ENCODE measurements around the gene BNC1.

The BNC1 gene

DNA sequence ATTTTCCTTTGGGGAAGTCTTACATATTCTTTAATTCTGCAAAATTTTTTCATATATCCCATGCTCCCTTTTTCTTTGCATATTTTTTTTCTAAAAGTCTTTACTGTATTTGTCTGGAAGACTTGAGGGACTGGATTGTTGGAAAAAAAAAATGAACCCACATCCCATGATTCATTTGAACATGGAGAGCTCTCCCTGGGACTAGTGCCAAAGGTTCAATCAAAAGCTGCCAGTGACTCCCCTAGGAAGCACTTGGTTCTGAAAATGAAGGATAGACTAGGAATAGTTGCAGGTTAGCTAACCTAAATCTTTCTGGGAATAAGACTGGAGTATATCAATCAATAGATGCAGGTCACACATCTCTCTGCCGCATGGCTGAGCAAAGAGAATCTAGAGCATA is 16.4 kb upstream of the BNC1 start:
- H3K4me3 ChIP-seq (replicated peaks; ENCODE audit: low read depth, low read length), result no peak overlapping the region
- TF ChIP-seq, protein P1, sequence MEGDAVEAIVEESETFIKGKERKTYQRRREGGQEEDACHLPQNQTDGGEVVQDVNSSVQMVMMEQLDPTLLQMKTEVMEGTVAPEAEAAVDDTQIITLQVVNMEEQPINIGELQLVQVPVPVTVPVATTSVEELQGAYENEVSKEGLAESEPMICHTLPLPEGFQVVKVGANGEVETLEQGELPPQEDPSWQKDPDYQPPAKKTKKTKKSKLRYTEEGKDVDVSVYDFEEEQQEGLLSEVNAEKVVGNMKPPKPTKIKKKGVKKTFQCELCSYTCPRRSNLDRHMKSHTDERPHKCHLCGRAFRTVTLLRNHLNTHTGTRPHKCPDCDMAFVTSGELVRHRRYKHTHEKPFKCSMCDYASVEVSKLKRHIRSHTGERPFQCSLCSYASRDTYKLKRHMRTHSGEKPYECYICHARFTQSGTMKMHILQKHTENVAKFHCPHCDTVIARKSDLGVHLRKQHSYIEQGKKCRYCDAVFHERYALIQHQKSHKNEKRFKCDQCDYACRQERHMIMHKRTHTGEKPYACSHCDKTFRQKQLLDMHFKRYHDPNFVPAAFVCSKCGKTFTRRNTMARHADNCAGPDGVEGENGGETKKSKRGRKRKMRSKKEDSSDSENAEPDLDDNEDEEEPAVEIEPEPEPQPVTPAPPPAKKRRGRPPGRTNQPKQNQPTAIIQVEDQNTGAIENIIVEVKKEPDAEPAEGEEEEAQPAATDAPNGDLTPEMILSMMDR (IDR thresholded peaks at IDR 0.05; ENCODE audit: low read length, missing control alignments), result no peak
- DNase-seq (ENCODE audit: low read depth), result peak; percentile 60

DNA sequence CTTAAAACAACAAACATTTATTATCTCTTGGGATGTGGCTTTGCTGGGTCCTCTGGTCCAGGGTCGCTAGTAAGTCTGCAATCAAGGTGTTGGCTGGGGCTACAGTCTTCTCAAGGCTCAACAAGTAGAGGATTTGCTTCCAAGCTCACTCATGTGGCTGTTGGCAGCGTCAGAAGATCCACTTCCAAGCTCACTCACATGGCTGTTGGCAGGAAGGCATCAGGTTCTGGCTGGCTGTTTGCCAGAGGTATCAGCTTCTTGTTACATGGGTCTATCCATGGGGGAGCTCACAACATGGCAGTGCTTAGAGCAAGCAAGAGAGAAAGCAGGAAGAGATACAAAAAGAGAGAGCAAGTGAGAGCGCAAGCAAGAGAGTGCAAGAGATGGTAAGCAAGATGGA is 15.0 kb upstream of the BNC1 start:
- DNase-seq (ENCODE audit: low read depth), result no peak
- no peak overlapping the region for H3K4me3 ChIP-seq (replicated peaks; ENCODE audit: low read depth, low read length)
- TF ChIP-seq, protein P1 (IDR thresholded peaks at IDR 0.05; ENCODE audit: low read length, missing control alignments), result no peak

DNA sequence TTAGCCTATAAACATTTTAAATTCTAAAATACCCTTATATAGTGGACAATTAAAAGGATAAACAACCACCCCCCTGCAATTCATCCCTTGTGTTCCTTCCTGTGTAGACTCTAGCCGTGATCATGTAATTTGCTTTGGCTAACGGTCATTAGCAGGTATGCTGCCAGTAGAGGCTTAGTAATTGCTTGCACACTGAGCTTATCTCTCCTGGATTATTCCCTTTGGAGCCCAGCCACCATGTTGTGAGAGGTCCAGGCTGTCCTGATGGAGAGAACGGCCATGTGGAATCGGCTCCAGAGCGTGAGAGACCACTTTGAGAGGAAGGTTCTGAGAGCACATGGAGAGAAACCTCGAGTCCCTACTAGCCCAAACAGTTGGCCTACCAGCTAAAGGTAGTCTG is 11.0 kb upstream of the BNC1 start:
- H3K4me3 ChIP-seq (replicated peaks; ENCODE audit: low read depth, low read length), result no peak overlapping the region
- DNase-seq (ENCODE audit: low read depth), result no peak
- TF ChIP-seq, protein P1 (IDR thresholded peaks at IDR 0.05; ENCODE audit: low read length, missing control alignments), result no peak

DNA sequence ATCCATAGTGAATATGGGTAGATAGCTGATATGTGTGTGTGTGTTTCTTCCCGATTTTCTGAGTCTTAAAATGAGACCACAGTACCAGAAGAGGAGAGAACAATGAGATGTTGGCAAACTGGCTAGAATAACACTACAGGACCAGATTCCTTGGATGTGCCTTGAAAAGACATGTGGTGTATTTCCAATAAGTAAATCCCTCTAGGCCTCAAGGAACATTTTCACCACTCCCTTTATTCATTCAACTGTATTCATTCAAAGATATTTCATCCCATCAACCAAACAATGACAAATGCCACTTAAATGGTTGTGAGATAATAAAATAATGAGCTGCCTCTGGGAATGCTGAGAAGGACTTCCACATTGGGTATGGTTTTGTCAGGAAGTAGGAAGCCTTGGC is 8.7 kb upstream of the BNC1 start:
- DNase-seq (ENCODE audit: low read depth), result no peak
- TF ChIP-seq, protein P1 (IDR thresholded peaks at IDR 0.05; ENCODE audit: low read length, missing control alignments), result no peak
- H3K4me3 ChIP-seq (replicated peaks; ENCODE audit: low read depth, low read length), result no peak overlapping the region

DNA sequence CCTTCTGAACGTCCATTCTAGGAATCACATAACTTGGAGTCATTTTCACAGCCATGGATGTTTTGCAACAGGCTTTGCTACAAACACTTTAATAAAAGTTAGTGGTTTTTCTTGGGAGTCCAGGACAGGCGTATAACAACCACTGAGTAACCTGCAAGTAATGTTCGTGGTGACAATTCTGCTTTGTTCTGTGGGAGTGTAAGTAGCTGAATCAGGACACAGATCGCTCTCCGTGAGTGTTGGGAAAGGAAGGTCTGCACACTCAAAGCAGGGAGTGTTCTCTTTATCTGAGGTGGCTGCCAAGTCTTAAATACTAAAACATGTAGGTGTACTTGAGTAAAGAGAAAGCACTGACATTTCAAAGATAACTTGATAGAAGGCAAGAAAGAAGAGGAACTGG is 7.9 kb upstream of the BNC1 start:
- peak; percentile 39 for DNase-seq (ENCODE audit: low read depth)
- TF ChIP-seq, protein P1 (IDR thresholded peaks at IDR 0.05; ENCODE audit: low read length, missing control alignments), result no peak
- no peak overlapping the region for H3K4me3 ChIP-seq (replicated peaks; ENCODE audit: low read depth, low read length)

DNA sequence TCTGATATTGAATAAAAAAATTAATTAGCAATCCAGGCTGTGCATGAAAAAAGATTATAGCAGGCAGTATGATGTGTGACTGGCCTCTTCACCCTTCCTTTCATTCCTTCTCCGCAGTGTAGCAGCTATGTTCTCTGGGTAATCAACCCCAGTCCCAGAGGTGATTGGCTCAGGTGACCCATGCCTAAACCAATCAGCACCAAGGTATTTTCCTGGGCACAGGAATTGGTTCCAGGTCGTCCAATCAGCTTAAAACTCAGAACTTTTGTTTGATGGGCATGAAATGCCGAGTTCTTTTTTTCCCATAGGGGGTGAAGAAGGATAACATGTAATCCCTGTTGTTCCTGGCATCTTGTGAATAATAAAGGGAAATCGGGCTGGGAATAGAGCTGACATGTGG is 5.8 kb upstream of the BNC1 start:
- DNase-seq (ENCODE audit: low read depth), result no peak
- TF ChIP-seq, protein P1 (IDR thresholded peaks at IDR 0.05; ENCODE audit: low read length, missing control alignments), result no peak
- no peak overlapping the region for H3K4me3 ChIP-seq (replicated peaks; ENCODE audit: low read depth, low read length)

DNA sequence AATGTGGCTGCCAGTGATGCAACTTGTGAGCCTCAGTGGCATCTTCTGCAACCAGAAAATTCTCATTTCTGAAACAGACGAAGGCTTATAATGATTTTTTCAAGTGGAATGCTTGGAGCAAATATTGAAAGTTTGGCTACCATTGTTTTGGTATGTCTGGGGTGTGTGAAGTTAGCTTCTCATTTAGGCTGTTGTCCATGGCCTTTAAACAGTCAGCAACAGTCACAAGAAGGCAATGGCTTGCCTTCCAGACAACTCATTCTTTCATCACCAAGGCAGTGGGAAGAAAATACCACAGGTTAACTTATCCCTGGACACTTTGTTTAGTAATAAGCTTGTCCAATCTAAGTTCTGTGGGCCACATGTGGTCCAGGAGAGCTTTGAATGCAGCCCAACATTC is 4.7 kb upstream of the BNC1 start:
- no peak overlapping the region for H3K4me3 ChIP-seq (replicated peaks; ENCODE audit: low read depth, low read length)
- TF ChIP-seq, protein P1 (IDR thresholded peaks at IDR 0.05; ENCODE audit: low read length, missing control alignments), result no peak
- no peak for DNase-seq (ENCODE audit: low read depth)
